ENCODE results near the gene TPCN2. TPM values are rescaled to one million over a fixed set of nuclear protein-coding genes. Genes with fewer than 3 reads are reported as not detected.
A peak's percentile ranks its signal among the peaks of the same experiment; 100 is the strongest.

The TPCN2 gene
- total RNA-seq, 1 experiment from 2014 or later: 28.9 TPM

DNA sequence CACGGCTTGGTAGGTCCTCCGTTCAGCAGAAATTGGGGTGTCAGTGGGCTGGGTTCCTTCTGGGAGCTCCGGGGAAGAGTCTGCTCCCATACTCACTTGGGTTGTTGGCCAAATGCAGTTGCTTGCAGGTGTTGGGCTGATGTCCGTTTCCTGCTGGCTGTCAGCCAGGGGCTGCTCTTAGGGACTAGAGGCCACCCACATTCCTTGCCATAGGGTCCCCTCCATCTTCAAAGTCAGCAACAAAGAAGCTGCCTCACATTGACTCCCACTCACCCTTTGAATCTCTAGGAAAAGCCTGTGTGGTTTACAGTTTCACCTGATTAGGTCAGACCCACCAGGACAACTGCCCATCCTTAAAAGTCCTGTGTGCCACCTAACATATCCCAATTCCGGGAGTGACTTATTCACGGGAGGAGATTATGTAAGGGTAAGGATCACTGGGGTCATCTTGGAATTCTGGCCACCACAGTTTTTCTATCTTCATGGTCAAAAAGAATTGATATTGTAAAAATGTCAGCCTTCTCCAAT lies 43.0 kb downstream of the TPCN2 start:
- BruUV-seq (replicated peaks): no TSS peak
- TF ChIP-seq EZH2 (IDR thresholded peaks at IDR 0.05; ENCODE audit: borderline replicate concordance, low read depth, low read length, poor library complexity, severe bottlenecking): no peak
- TF ChIP-seq, protein P1, sequence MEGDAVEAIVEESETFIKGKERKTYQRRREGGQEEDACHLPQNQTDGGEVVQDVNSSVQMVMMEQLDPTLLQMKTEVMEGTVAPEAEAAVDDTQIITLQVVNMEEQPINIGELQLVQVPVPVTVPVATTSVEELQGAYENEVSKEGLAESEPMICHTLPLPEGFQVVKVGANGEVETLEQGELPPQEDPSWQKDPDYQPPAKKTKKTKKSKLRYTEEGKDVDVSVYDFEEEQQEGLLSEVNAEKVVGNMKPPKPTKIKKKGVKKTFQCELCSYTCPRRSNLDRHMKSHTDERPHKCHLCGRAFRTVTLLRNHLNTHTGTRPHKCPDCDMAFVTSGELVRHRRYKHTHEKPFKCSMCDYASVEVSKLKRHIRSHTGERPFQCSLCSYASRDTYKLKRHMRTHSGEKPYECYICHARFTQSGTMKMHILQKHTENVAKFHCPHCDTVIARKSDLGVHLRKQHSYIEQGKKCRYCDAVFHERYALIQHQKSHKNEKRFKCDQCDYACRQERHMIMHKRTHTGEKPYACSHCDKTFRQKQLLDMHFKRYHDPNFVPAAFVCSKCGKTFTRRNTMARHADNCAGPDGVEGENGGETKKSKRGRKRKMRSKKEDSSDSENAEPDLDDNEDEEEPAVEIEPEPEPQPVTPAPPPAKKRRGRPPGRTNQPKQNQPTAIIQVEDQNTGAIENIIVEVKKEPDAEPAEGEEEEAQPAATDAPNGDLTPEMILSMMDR (conservative IDR thresholded peaks at IDR 0.05; ENCODE audit: low read depth, low read length): no peak
- Histone ChIP-seq H3K4me1 (ENCODE audit: insufficient read depth, low read length, poor library complexity, severe bottlenecking) (no peaks in the 10 kb centered on the region), H3K36me3 (ENCODE audit: insufficient read depth, low read length, poor library complexity, severe bottlenecking) (peaks cover 9% of the 10 kb centered on the region), H3K27me3 (replicated peaks; ENCODE audit: insufficient read depth, low read depth, low read length, poor library complexity) (no peaks in the 10 kb centered on the region), H3K9me3 (ENCODE audit: low read depth, low read length, poor library complexity, severe bottlenecking) (no peaks in the 10 kb centered on the region), H3K4me3 (ENCODE audit: low read depth, low read length, poor library complexity, severe bottlenecking) (no peak overlapping the region), H3K27ac (ENCODE audit: low read depth, low read length, poor library complexity, severe bottlenecking) (no peak overlapping the region)
- DNase-seq (ENCODE audit: low spot score): no peak
- POLR2A ChIA-PET (ENCODE audit: low non-redundant PET): interaction anchor here (0.5 kb wide), 1 partner anchor 499 kb away, joined by 5 read pairs; no protein-coding TSS in a partner anchor
- intact Hi-C loops (cut with micrococcal nuclease; ENCODE audit: unreplicated experiment): no loop called here
- CTCF ChIA-PET: interaction anchor here (0.7 kb wide), 1 partner anchor 39 kb away, joined by 4 read pairs; no protein-coding TSS in a partner anchor

DNA sequence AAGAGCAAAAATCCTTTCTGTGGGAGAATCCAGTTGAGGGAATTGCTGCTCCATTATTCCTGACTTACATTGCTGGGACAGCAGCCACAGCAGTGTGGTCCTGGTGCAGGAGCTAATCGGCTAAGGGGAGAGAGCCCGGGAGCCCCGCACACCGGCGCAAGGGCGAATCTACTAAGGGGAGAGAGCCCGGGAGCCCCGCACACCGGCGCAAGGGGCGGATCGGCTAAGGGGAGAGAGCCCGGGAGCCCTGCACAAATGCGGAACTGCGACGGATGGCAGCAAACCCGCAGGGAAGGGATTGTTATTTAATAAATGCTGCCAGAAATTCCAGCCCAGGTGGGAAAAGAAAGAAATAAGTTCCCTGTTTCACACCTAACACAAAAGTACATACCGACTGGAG lies 43.5 kb downstream of the TPCN2 start:
- Histone ChIP-seq H3K27ac (ENCODE audit: low read depth, low read length, poor library complexity, severe bottlenecking) (no peak overlapping the region), H3K4me1 (ENCODE audit: insufficient read depth, low read length, poor library complexity, severe bottlenecking) (no peaks in the 10 kb centered on the region), H3K4me3 (ENCODE audit: low read depth, low read length, poor library complexity, severe bottlenecking) (no peak overlapping the region), H3K9me3 (ENCODE audit: low read depth, low read length, poor library complexity, severe bottlenecking) (no peaks in the 10 kb centered on the region), H3K27me3 (replicated peaks; ENCODE audit: insufficient read depth, low read depth, low read length, poor library complexity) (no peaks in the 10 kb centered on the region), H3K36me3 (ENCODE audit: insufficient read depth, low read length, poor library complexity, severe bottlenecking) (peaks cover 9% of the 10 kb centered on the region)
- BruUV-seq (replicated peaks): TSS peak; percentile 16
- DNase-seq (ENCODE audit: low spot score): no peak
- CTCF ChIA-PET: no interaction called here
- TF ChIP-seq, protein P1 (conservative IDR thresholded peaks at IDR 0.05; ENCODE audit: low read depth, low read length): no peak
- TF ChIP-seq EZH2 (IDR thresholded peaks at IDR 0.05; ENCODE audit: borderline replicate concordance, low read depth, low read length, poor library complexity, severe bottlenecking): no peak
- intact Hi-C loops (cut with micrococcal nuclease; ENCODE audit: unreplicated experiment): no loop called here
- POLR2A ChIA-PET (ENCODE audit: low non-redundant PET): interaction anchor here (0.5 kb wide), 1 partner anchor 498 kb away, joined by 5 read pairs; no protein-coding TSS in a partner anchor

DNA sequence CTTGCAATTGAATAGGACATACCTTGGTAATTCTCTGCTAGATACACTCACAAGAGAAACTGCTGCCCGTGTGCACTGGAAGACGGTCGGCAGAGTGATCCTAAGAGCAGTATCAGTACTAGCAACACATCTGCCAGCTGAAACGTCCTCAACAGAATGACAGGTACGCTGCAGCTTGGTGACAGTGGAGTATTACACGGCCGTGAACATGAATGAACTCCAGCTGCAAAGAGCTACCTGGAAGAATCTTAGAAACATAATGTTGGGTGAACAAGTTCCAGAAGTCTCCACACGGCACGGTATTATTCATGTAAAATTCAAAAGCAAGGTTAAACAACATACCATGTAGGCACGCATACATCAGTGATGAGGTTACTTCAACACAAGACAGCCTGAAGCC lies 44.4 kb downstream of the TPCN2 start:
- peaks cover 9% of the 10 kb centered on the region for H3K36me3 ChIP-seq (ENCODE audit: insufficient read depth, low read length, poor library complexity, severe bottlenecking)
- ChIA-PET CTCF (no interaction called here), POLR2A (ENCODE audit: low non-redundant PET) (no interaction called here)
- H3K27ac ChIP-seq (ENCODE audit: low read depth, low read length, poor library complexity, severe bottlenecking): no peak overlapping the region
- H3K4me1 ChIP-seq (ENCODE audit: insufficient read depth, low read length, poor library complexity, severe bottlenecking): no peaks in the 10 kb centered on the region
- intact Hi-C loops (cut with micrococcal nuclease; ENCODE audit: unreplicated experiment): no loop called here
- no peaks in the 10 kb centered on the region for H3K9me3 ChIP-seq (ENCODE audit: low read depth, low read length, poor library complexity, severe bottlenecking)
- TF ChIP-seq, protein P1 (conservative IDR thresholded peaks at IDR 0.05; ENCODE audit: low read depth, low read length): no peak
- no peak for TF ChIP-seq EZH2 (IDR thresholded peaks at IDR 0.05; ENCODE audit: borderline replicate concordance, low read depth, low read length, poor library complexity, severe bottlenecking)
- H3K27me3 ChIP-seq (replicated peaks; ENCODE audit: insufficient read depth, low read depth, low read length, poor library complexity): no peaks in the 10 kb centered on the region
- DNase-seq (ENCODE audit: low spot score): no peak
- BruUV-seq (replicated peaks): no TSS peak
- H3K4me3 ChIP-seq (ENCODE audit: low read depth, low read length, poor library complexity, severe bottlenecking): no peak overlapping the region

All from A673 (cell line).